CD4-positive, alpha-beta T cell (primary cell): Measurements from ENCODE around the gene RNF32. TPM values are rescaled to one million over a fixed set of nuclear protein-coding genes. Genes with fewer than 3 reads are reported as not detected.

ENCODE experiments used
- ATAC-seq: fragments of 200-7000 bp; cut with Tn5 transposase; one replicate; pipeline ENCODE4 v1.10.0; 2022; ENCODE audit warnings: mild to moderate bottlenecking; ENCODE audit not compliant: poor library complexity
- CTCF ChIA-PET: fragments of 350-600 bp; sonication (Branson Sonifier 250); formaldehyde crosslinking; loops from one replicate; lab custom pipeline; 2021; ENCODE audit warnings: antibody characterized with exemption, inconsistent platforms; lab: Charles Lee
- POLR2A ChIA-PET: fragments of 350-600 bp; sonication (Branson Sonifier 250); formaldehyde crosslinking; loops from one replicate; lab custom pipeline; 2021; ENCODE audit warnings: antibody characterized with exemption, inconsistent platforms; lab: Charles Lee
- DNase-seq, 14 experiments: peaks; one replicate each; pipeline ENCODE4 v3.0.0-alpha.2; 2013 to 2020; ENCODE audit warnings: mixed read lengths in 2 of 14
- H3K27ac ChIP-seq, 2 donors: one replicate each; pipeline versions ENCODE4 v1.5.1 to v1.7.0; 2013; ENCODE audit warnings: low read length in 2 of 2, low read depth in 1 of 2, mild to moderate bottlenecking in 1 of 2
- H3K27me3 ChIP-seq, 2 experiments: 1 replicate in 1 of 2; 2 replicates in 1 of 2; pipeline versions ENCODE4 v1.6.1 to v1.7.0; 2013; ENCODE audit warnings: low read length in 2 of 2, control low read depth in 1 of 2, mild to moderate bottlenecking in 1 of 2, moderate library complexity in 1 of 2; ENCODE audit not compliant: insufficient read depth in 2 of 2, control insufficient read depth in 1 of 2
- H3K36me3 ChIP-seq: one replicate; pipeline ENCODE4 v1.6.1; 2013; ENCODE audit warnings: low read length, control low read depth; ENCODE audit not compliant: insufficient read depth
- H3K4me1 ChIP-seq: one replicate; pipeline ENCODE4 v1.6.1; 2013; ENCODE audit warnings: low read length, control low read depth; ENCODE audit not compliant: insufficient read depth
- H3K4me3 ChIP-seq: one replicate; pipeline ENCODE4 v1.5.1; 2013; ENCODE audit warnings: mild to moderate bottlenecking, low read length, moderate library complexity
- H3K9me3 ChIP-seq, 2 experiments: 1 replicate in 1 of 2; 2 replicates in 1 of 2; pipeline versions ENCODE4 v1.6.1 to v1.7.0; 2013; ENCODE audit warnings: low read length in 2 of 2, mild to moderate bottlenecking in 2 of 2, control low read depth in 1 of 2, moderate library complexity in 1 of 2; ENCODE audit not compliant: control insufficient read depth in 1 of 2, insufficient read depth in 1 of 2
- H3K27ac Mint-ChIP-seq: one replicate; pipeline ENCODE4 v1.8.0; 2020; ENCODE audit warnings: mixed read lengths
- H3K27me3 Mint-ChIP-seq: one replicate; pipeline ENCODE4 v1.8.0; 2021; ENCODE audit warnings: mixed read lengths
- H3K36me3 Mint-ChIP-seq: one replicate; pipeline ENCODE4 v1.8.0; 2021; ENCODE audit warnings: low read depth, mixed read lengths
- H3K4me1 Mint-ChIP-seq: one replicate; pipeline ENCODE4 v1.8.0; 2021; ENCODE audit warnings: low read depth, mixed read lengths
- H3K4me3 Mint-ChIP-seq: one replicate; pipeline ENCODE4 v1.8.0; 2020; ENCODE audit warnings: mild to moderate bottlenecking, mixed read lengths
- H3K9me3 Mint-ChIP-seq: one replicate; pipeline ENCODE4 v1.8.0; 2020; ENCODE audit warnings: mixed read lengths
- intact Hi-C, 2 experiments: fragments of 100-400 bp; cut with DNase I in 1 of 2; cut with micrococcal nuclease in 1 of 2; formaldehyde crosslinking; loops; one replicate each; pipeline versions ENCODE4 v1.15.1 to v1.9.0; 2023 to 2025; cut with DNase I, micrococcal nuclease
- total RNA-seq, 174 experiments: library from RNA in 2 of 174; stranded (reverse) in 2 of 174; gene quantifications; one replicate each; pipeline ENCODE4 v1.2.3 and lab custom pipeline; 2021 to 2026
- TF ChIP-seq, protein P1 (sequence below): fragments of 200-600 bp; IDR thresholded peaks from one replicate; pipeline ENCODE4 v1.8.0; 2022; ENCODE audit warnings: antibody characterized with exemption, mild to moderate bottlenecking

The RNF32 gene
- total RNA-seq, 2 experiments from 2014 or later = 0.99 TPM; not detected in 1

DNA sequence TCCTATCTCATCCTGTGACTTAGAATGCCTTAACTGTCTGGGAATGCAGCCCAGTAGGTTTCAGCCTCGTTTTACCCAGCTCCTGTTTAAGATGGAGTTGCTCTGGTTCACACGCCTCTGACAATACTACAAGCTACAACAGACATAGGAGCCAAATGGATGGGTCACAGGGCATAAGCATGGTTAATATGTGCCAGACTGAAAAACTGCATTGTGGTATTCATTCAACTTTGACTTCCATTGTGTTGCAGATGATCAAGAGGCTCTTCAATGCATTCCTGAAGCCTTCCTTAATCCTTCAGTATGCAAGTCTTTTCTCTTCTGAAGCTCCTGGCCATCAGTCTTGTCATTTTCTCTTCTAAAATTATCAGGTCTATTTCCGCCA is 20.3 kb upstream of the RNF32 start:
- no peak for DNase-seq
- ATAC-seq = no peak
- Histone ChIP-seq H3K9me3 (peaks cover 10 to 13% of the 10 kb centered on the region in 2 experiments), H3K36me3 (no peaks in the 10 kb centered on the region), H3K27me3 (peaks cover 26 to 29% of the 10 kb centered on the region in 2 experiments), H3K27ac (no peak overlapping the region), H3K4me3 (no peak overlapping the region), H3K4me1 (no peaks in the 10 kb centered on the region)
- Mint-ChIP-seq H3K4me3 (no peak overlapping the region), H3K9me3 (peaks cover 6% of the 10 kb centered on the region), H3K27me3 (peaks cover 61% of the 10 kb centered on the region), H3K27ac (no peak overlapping the region), H3K4me1 (peaks cover 12% of the 10 kb centered on the region), H3K36me3 (no peaks in the 10 kb centered on the region)
- intact Hi-C loops = no loop called here
- TF ChIP-seq, protein P1, sequence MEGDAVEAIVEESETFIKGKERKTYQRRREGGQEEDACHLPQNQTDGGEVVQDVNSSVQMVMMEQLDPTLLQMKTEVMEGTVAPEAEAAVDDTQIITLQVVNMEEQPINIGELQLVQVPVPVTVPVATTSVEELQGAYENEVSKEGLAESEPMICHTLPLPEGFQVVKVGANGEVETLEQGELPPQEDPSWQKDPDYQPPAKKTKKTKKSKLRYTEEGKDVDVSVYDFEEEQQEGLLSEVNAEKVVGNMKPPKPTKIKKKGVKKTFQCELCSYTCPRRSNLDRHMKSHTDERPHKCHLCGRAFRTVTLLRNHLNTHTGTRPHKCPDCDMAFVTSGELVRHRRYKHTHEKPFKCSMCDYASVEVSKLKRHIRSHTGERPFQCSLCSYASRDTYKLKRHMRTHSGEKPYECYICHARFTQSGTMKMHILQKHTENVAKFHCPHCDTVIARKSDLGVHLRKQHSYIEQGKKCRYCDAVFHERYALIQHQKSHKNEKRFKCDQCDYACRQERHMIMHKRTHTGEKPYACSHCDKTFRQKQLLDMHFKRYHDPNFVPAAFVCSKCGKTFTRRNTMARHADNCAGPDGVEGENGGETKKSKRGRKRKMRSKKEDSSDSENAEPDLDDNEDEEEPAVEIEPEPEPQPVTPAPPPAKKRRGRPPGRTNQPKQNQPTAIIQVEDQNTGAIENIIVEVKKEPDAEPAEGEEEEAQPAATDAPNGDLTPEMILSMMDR = no peak
- POLR2A ChIA-PET = no interaction called here
- CTCF ChIA-PET = no interaction called here

DNA sequence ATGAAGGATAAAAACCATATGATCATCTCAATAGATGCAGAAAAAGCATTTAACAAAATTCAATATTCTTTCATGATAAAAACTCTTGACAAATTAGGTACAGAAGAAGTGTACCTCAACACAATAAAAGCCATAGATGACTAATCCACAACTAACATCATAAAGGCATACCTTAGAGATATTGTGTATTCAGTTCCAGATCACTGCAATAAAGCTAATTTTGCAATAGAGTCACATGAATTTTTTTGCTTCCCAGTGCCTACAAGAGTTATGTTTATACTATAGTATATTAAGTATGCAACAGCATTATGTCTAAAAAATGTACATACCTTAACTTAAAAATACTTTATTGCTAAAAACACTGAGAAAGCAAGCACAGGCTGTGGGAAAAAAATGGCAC is 18.9 kb upstream of the RNF32 start:
- TF ChIP-seq, protein P1 = no peak
- intact Hi-C loops = no loop called here
- ChIA-PET CTCF (no interaction called here), POLR2A (no interaction called here)
- DNase-seq (no peak), ATAC-seq (no peak)
- no peak overlapping the region for H3K27ac Mint-ChIP-seq
- Histone ChIP-seq H3K4me3 (no peak overlapping the region), H3K4me1 (no peaks in the 10 kb centered on the region), H3K9me3 (peaks cover 10 to 13% of the 10 kb centered on the region in 2 experiments), H3K27ac (no peak overlapping the region), H3K36me3 (no peaks in the 10 kb centered on the region), H3K27me3 (peaks cover 15 to 17% of the 10 kb centered on the region in 2 experiments)
- no peak overlapping the region for H3K4me3 Mint-ChIP-seq
- no peaks in the 10 kb centered on the region for H3K36me3 Mint-ChIP-seq
- H3K4me1 Mint-ChIP-seq = peaks cover 12% of the 10 kb centered on the region
- peaks cover 53% of the 10 kb centered on the region for H3K27me3 Mint-ChIP-seq
- H3K9me3 Mint-ChIP-seq = peaks cover 6% of the 10 kb centered on the region

DNA sequence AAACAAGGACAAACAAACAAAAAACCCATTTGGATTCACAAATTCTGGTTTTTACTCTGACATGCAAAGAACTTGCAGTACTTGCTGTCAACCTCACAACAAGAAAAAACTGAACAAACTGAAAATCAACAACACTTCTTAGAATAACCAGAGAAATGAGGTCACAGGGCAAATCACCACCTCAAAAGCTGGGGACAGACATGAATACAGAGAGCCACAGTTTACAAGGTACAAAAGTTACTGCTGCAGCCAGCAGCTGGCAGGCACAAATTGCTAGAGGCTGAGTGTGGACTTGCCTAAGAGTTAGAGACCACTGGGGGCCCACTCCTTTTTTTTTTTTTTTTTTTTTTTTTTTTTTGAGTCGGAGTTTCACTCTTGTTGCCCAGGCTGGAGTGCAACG is 15.0 kb upstream of the RNF32 start:
- H3K9me3 ChIP-seq = peaks cover 14 to 36% of the 10 kb centered on the region in 2 experiments
- H3K27me3 ChIP-seq = peaks cover 0 to 3% of the 10 kb centered on the region in 2 experiments
- TF ChIP-seq, protein P1 = no peak
- H3K27ac ChIP-seq = no peak overlapping the region
- peak in 1 of 14 experiments; percentile 54 for DNase-seq
- no peaks in the 10 kb centered on the region for H3K4me1 ChIP-seq
- ATAC-seq = no peak
- H3K36me3 ChIP-seq = no peaks in the 10 kb centered on the region
- Mint-ChIP-seq H3K4me3 (no peak overlapping the region), H3K9me3 (peaks cover 21% of the 10 kb centered on the region), H3K36me3 (peaks cover 7% of the 10 kb centered on the region), H3K27me3 (peaks cover 18% of the 10 kb centered on the region), H3K4me1 (peaks cover 5% of the 10 kb centered on the region), H3K27ac (no peak overlapping the region)
- no peak overlapping the region for H3K4me3 ChIP-seq
- intact Hi-C loops = no loop called here
- ChIA-PET CTCF (interaction anchor here (0.7 kb wide), 1 partner anchor 184 kb away, joined by 4 read pairs; no protein-coding TSS in a partner anchor), POLR2A (no interaction called here)
